HepG2 (cell line): ENCODE measurements around the gene ZNRF3. TPM values are rescaled to one million over a fixed set of nuclear protein-coding genes. Genes with fewer than 3 reads are reported as not detected.

ENCODE experiments used
- BRD4 ChIP-seq: sonication (generic); formaldehyde crosslinking; IDR thresholded peaks from 2 replicates; pipeline ENCODE4 v1.4.0; 2020; ENCODE audit warnings: missing genetic modification reagents
- DMAP1 ChIP-seq: IDR thresholded peaks from 2 replicates; pipeline ENCODE4 v1.6.1; 2016
- HNF4G ChIP-seq, 2 experiments: sonication (generic) in 1 of 2; formaldehyde crosslinking in 1 of 2; IDR thresholded peaks; 2 replicates each; pipeline versions ENCODE4 v1.4.0 to v1.6.1; 2011 to 2020; ENCODE audit warnings: borderline replicate concordance in 2 of 2, low read depth in 2 of 2, mild to moderate bottlenecking in 2 of 2, low read length in 1 of 2, missing genetic modification reagents in 1 of 2, moderate library complexity in 1 of 2
- JUNB ChIP-seq: sonication (generic); formaldehyde crosslinking; IDR thresholded peaks from 2 replicates; pipeline ENCODE4 v1.8.0; 2022; ENCODE audit warnings: missing genetic modification reagents, mild to moderate bottlenecking, borderline replicate concordance
- NBN ChIP-seq: fragments of 450-650 bp; conservative IDR thresholded peaks from 2 replicates; pipeline ENCODE4 v1.6.1; 2017
- NCOA2 ChIP-seq: sonication (generic); formaldehyde crosslinking; IDR thresholded peaks from 2 replicates; pipeline ENCODE4 v1.8.0; 2022; ENCODE audit warnings: inconsistent platforms
- NFATC3 ChIP-seq: sonication (generic); formaldehyde crosslinking; IDR thresholded peaks from 2 replicates; pipeline ENCODE4 v1.5.1; 2020; ENCODE audit warnings: mild to moderate bottlenecking, missing genetic modification reagents
- POLR2AphosphoS5 ChIP-seq: IDR thresholded peaks from 2 replicates; pipeline ENCODE4 v1.6.1; 2012; ENCODE audit warnings: low read depth, low read length
- REPIN1 ChIP-seq: sonication (generic); formaldehyde crosslinking; IDR thresholded peaks from 2 replicates; pipeline ENCODE4 v1.8.0; 2022; ENCODE audit warnings: missing genetic modification reagents, low read depth, mild to moderate bottlenecking, borderline replicate concordance
- SAP130 ChIP-seq: IDR thresholded peaks from 2 replicates; pipeline ENCODE4 v1.6.1; 2016; ENCODE audit warnings: low read depth
- SMAD3 ChIP-seq: sonication (generic); formaldehyde crosslinking; IDR thresholded peaks from 2 replicates; pipeline ENCODE4 v1.4.0; 2020; ENCODE audit warnings: missing genetic modification reagents
- SNAI1 ChIP-seq: sonication (generic); formaldehyde crosslinking; IDR thresholded peaks from 2 replicates; pipeline ENCODE4 v1.5.0; 2020; ENCODE audit warnings: mild to moderate bottlenecking, missing genetic modification reagents, borderline replicate concordance
- STAG1 ChIP-seq: sonication (generic); formaldehyde crosslinking; IDR thresholded peaks from 2 replicates; pipeline ENCODE4 v1.4.0; 2020; ENCODE audit warnings: missing genetic modification reagents
- TCF12 ChIP-seq, 2 experiments: fragments of 450-650 bp in 1 of 2; sonication (generic) in 1 of 2; formaldehyde crosslinking in 1 of 2; IDR thresholded peaks; 2 replicates each; pipeline versions ENCODE4 v1.6.1 to v1.8.0; 2017 to 2022; ENCODE audit warnings: antibody characterized with exemption in 1 of 2, mild to moderate bottlenecking in 1 of 2, missing genetic modification reagents in 1 of 2, moderate library complexity in 1 of 2
- TSC22D2 ChIP-seq: sonication (generic); formaldehyde crosslinking; IDR thresholded peaks from 2 replicates; pipeline ENCODE4 v1.5.1; 2020; ENCODE audit warnings: missing genetic modification reagents, mild to moderate bottlenecking, borderline replicate concordance
- ZBTB25 ChIP-seq: IDR thresholded peaks from 2 replicates; pipeline ENCODE4 v1.6.1; 2018; ENCODE audit warnings: missing genetic modification reagents
- ZBTB42 ChIP-seq: sonication (generic); formaldehyde crosslinking; IDR thresholded peaks from 2 replicates; pipeline ENCODE4 v1.5.0; 2020; ENCODE audit warnings: mild to moderate bottlenecking, missing genetic modification reagents
- ZFX ChIP-seq: sonication (generic); formaldehyde crosslinking; IDR thresholded peaks from 2 replicates; pipeline ENCODE4 v1.4.0; 2020; ENCODE audit warnings: mild to moderate bottlenecking, low read depth, missing genetic modification reagents, moderate library complexity
- ZNF326 ChIP-seq: sonication (generic); formaldehyde crosslinking; IDR thresholded peaks from 2 replicates; pipeline ENCODE4 v1.4.0; 2020; ENCODE audit warnings: missing genetic modification reagents, borderline replicate concordance
- ZNF333 ChIP-seq: sonication (generic); formaldehyde crosslinking; IDR thresholded peaks from 2 replicates; pipeline ENCODE4 v1.4.0; 2020; ENCODE audit warnings: mild to moderate bottlenecking, missing genetic modification reagents, borderline replicate concordance
- ZNF780A ChIP-seq: sonication (generic); formaldehyde crosslinking; IDR thresholded peaks from 2 replicates; pipeline ENCODE4 v1.8.0; 2022; ENCODE audit warnings: mild to moderate bottlenecking, missing genetic modification reagents, moderate library complexity
- ZNF83 ChIP-seq: sonication (generic); formaldehyde crosslinking; IDR thresholded peaks from 2 replicates; pipeline ENCODE4 v1.4.0; 2020; ENCODE audit warnings: missing genetic modification reagents, mild to moderate bottlenecking, borderline replicate concordance
- polyA plus RNA-seq, 8 experiments: library from polyadenylated mRNA; depleted of rRNA in 3 of 8; stranded (reverse) in 7 of 8; unstranded in 1 of 8; fragments of >200 nt; fragmentation: Illumina TruSeq in 4 of 8; extraction: Trizol in 4 of 8; gene quantifications; 2 replicates each; pipeline versions ENCODE4 v1.2.1 to v1.2.3, GENCODE V29; 2011 to 2016; ENCODE audit warnings: low read depth in 4 of 8, missing spikeins in 1 of 8, mixed read lengths in 1 of 8; ENCODE audit not compliant: insufficient read depth in 1 of 8
- total RNA-seq, 5 experiments: library from RNA; depleted of rRNA; stranded (reverse); fragments of >200 nt; fragmentation: Illumina TruSeq; extraction: Trizol; gene quantifications; 2 replicates each; pipeline ENCODE4 v1.2.3, GENCODE V29; 2016; ENCODE audit warnings: low read depth in 1 of 5
- TF ChIP-seq, protein P1 (sequence below): sonication (generic); formaldehyde crosslinking; IDR thresholded peaks from 2 replicates; pipeline ENCODE4 v1.8.0; 2022; ENCODE audit warnings: mild to moderate bottlenecking, missing genetic modification reagents, moderate library complexity
- TF ChIP-seq, protein P2 (sequence below): sonication (generic); formaldehyde crosslinking; IDR thresholded peaks from 2 replicates; pipeline ENCODE4 v1.8.1; 2023; ENCODE audit warnings: mild to moderate bottlenecking, missing genetic modification reagents
- TF ChIP-seq, protein P3 (sequence below): sonication (generic); formaldehyde crosslinking; conservative IDR thresholded peaks from 2 replicates; pipeline ENCODE4 v1.4.0; 2020; ENCODE audit warnings: missing genetic modification reagents
- TF ChIP-seq, protein P4 (sequence below): IDR thresholded peaks from 2 replicates; pipeline ENCODE4 v1.6.1; 2012; ENCODE audit warnings: low read depth, low read length, improper control_type of control experiment

ZNRF3 gene
- total and polyA plus RNA-seq, 2 of the 13 experiments (the other 11 are each of a cell fraction or from before 2014, with no cell fraction given): 20.3 to 36.7 TPM

GRCh38 chr22:29030618-29031226, 147.3 kb downstream of the ZNRF3 start (continued):
- TF ChIP-seq, protein P1, sequence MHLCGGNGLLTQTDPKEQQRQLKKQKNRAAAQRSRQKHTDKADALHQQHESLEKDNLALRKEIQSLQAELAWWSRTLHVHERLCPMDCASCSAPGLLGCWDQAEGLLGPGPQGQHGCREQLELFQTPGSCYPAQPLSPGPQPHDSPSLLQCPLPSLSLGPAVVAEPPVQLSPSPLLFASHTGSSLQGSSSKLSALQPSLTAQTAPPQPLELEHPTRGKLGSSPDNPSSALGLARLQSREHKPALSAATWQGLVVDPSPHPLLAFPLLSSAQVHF (CRISPR knock-in tag): no peak
- TF ChIP-seq ZNF326 (CRISPR knock-in tag) (no peak), ZBTB42 (0 out of 2 replicates have a peak, but pooled peaks have one; percentile 43), DMAP1 (no peak), POLR2AphosphoS5 (no peak), JUNB (CRISPR knock-in tag) (no peak), NCOA2 (CRISPR knock-in tag) (peak; percentile 96), REPIN1 (CRISPR knock-in tag) (peak; percentile 47; the same call in 1 of the 2 replicates), BRD4 (CRISPR knock-in tag) (peak; percentile 97), ZFX (0 out of 2 replicates have a peak, but pooled peaks have one; percentile 47), HNF4G (IDR thresholded peaks at IDR 0.05; ENCODE audit: borderline replicate concordance, low read depth, low read length) (peak; percentile 74; the same call in 1 of the 2 replicates), HNF4G (CRISPR knock-in tag; IDR thresholded peaks at IDR 0.05; ENCODE audit: borderline replicate concordance, low read depth) (no peak), ZBTB25 (CRISPR knock-in tag) (peak; percentile 59; the same call in 1 of the 2 replicates), NFATC3 (no peak), SAP130 (CRISPR knock-in tag) (peak; percentile 63), TCF12 (IDR thresholded peaks at IDR 0.05) (no peak), TCF12 (CRISPR knock-in tag; IDR thresholded peaks at IDR 0.05) (peak; percentile 96), SNAI1 (CRISPR knock-in tag) (no peak), SMAD3 (peak; percentile 52), ZNF780A (CRISPR knock-in tag) (no peak), NBN (no peak), TSC22D2 (CRISPR knock-in tag) (no peak), ZNF333 (CRISPR knock-in tag) (0 out of 2 replicates have a peak, but pooled peaks have one; percentile 37), STAG1 (peak; percentile 34; the same call in 1 of the 2 replicates), ZNF83 (CRISPR knock-in tag) (no peak)
- TF ChIP-seq, protein P2, sequence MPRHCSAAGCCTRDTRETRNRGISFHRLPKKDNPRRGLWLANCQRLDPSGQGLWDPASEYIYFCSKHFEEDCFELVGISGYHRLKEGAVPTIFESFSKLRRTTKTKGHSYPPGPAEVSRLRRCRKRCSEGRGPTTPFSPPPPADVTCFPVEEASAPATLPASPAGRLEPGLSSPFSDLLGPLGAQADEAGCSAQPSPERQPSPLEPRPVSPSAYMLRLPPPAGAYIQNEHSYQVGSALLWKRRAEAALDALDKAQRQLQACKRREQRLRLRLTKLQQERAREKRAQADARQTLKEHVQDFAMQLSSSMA: no peak
- TF ChIP-seq, protein P3, sequence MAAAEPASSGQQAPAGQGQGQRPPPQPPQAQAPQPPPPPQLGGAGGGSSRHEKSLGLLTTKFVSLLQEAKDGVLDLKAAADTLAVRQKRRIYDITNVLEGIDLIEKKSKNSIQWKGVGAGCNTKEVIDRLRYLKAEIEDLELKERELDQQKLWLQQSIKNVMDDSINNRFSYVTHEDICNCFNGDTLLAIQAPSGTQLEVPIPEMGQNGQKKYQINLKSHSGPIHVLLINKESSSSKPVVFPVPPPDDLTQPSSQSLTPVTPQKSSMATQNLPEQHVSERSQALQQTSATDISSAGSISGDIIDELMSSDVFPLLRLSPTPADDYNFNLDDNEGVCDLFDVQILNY (CRISPR knock-in tag): no peak
- TF ChIP-seq, protein P4, sequence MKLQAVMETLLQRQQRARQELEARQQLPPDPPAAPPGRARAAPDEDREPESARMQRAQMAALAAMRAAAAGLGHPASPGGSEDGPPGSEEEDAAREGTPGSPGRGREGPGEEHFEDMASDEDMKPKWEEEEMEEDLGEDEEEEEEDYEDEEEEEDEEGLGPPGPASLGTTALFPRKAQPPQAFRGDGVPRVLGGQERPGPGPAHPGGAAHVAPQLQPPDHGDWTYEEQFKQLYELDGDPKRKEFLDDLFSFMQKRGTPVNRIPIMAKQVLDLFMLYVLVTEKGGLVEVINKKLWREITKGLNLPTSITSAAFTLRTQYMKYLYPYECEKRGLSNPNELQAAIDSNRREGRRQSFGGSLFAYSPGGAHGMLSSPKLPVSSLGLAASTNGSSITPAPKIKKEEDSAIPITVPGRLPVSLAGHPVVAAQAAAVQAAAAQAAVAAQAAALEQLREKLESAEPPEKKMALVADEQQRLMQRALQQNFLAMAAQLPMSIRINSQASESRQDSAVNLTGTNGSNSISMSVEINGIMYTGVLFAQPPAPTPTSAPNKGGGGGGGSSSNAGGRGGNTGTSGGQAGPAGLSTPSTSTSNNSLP: peak; percentile 42; the same call in 1 of the 2 replicates
